GM21515 (cell line): Measurements from ENCODE around the gene DUSP2.

Experiments
- ATAC-seq: cut with Tn5 transposase; IDR thresholded peaks from one replicate; pipeline ENCODE4 v1.9.1; 2021; ENCODE audit not compliant: unreplicated experiment

DUSP2 gene

GRCh38 chr2:96131813-96132745 lies 13.2 kb downstream of the DUSP2 start:
- no peak for ATAC-seq

GRCh38 chr2:96131152-96131812 lies 14.0 kb downstream of the DUSP2 start:
- ATAC-seq, result no peak

GRCh38 chr2:96130483-96130882 lies 14.8 kb downstream of the DUSP2 start:
- no peak for ATAC-seq

DNA sequence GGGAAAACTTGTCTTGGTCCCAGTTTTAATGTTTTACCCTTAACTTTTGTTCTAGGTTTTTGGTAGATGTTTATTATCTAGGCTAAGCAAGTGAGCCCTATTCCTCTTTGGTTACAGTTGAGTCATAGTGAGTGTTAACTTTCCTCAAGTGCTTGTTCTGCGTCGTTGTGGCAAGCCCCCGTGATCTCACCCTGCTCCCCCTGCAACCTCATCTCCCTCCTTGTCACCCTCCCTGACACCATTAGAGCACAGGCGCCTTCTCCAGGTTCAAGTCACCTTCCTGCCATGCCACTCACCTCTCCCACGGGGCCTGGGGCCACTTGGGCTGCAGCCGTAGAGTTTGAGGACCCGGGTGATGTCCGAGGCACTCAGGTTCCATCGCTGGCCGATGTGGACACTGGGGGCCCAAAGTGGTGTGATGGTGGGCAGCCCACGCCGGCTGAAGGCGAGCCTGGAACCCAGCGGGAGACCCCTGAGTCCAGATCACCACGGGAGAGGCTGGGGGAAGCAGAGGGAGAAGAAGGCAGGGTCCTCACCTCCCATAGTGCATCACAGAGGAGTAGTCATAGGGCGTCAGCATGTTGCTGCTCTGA lies 15.6 kb downstream of the DUSP2 start:
- no peak for ATAC-seq

GRCh38 chr2:96128456-96128855 lies 16.8 kb downstream of the DUSP2 start:
- no peak for ATAC-seq

DNA sequence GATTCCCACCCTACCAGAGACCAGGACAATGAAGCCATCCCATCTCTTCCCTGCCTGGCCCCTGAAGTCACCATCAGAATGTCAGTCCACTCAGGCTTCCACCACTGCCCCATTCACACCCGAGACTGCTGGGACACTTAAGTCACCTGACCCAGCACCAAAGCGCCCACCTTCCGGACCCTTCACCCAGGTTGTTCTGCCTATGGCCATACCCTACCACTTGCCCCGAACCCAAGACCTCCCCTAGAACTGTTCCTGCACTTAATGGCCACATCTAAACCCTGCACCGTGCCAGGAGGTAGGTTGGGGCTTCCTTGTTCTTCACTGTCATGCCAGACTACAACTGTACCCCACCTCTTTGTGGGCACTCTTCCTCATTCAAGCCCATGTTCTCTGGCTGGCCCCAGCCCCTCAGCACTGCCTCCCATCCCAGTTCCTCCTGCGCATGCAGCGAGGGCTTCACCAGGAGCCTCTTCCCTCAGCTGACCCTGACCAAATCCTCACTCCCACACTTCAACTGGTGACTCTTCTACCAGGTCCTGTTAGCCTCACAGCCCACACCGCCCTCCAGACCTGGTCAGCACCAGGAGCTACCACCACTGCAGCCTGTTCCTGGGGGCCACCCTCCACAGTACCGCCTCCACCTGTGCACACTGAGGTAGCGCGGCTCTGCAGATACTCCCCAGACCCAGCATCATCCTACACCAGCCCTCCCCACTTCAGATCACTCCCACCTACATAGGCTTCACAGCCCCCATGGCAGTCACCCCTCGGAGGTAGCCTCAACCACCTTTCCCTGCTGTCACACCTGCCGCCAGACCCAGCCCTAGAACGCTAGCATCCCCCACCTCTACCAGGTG lies 20.6 kb downstream of the DUSP2 start:
- ATAC-seq, result no peak

DNA sequence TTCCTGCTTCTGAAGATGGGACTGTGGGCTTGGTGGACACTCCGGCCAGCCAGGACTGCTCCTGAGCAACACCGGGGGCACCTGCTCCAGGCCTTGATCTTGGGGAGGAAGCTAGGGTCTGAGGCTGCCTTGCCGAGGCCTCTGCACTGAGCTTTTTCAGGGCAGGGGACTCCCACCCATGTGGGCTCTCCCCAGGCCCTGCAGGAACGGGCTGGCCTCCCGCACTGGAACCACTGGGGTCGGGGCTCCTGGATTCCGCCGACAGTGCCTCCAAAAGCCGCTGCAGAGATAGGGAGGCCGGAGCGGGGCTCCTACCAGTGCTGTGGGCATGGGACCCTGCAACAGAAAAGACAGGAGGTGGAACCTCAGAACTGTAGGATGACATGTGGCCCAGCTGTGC lies 21.3 kb downstream of the DUSP2 start:
- no peak for ATAC-seq

GRCh38 chr2:96123290-96123689 lies 21.9 kb downstream of the DUSP2 start:
- ATAC-seq, result no peak

- ATAC-seq, result no peak
These were observed 22.8 kb downstream of the DUSP2 start for GRCh38 chr2:96122391-96122790.

DNA sequence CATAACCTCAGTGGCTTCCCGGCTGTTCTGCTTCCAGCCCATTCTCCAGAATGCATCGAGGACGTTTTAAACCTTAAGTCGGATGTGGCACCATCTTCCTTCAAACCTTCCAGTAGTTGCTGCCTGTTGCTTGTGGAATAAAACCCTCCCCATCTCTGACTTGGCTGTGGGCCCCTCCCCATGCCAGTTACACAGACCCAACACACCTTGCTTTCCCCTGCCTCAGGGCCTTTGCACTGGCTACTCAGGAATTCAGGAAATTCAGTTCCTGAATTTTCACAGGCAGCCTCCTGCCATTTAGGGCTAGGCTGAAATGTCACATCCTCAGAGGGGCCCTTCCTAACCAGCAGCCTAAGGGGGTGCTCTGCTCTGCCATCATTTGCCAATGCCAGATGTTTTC lies 23.8 kb downstream of the DUSP2 start:
- no peak for ATAC-seq

- no peak for ATAC-seq
These were observed 24.2 kb downstream of the DUSP2 start for GRCh38 chr2:96120991-96121390.

DNA sequence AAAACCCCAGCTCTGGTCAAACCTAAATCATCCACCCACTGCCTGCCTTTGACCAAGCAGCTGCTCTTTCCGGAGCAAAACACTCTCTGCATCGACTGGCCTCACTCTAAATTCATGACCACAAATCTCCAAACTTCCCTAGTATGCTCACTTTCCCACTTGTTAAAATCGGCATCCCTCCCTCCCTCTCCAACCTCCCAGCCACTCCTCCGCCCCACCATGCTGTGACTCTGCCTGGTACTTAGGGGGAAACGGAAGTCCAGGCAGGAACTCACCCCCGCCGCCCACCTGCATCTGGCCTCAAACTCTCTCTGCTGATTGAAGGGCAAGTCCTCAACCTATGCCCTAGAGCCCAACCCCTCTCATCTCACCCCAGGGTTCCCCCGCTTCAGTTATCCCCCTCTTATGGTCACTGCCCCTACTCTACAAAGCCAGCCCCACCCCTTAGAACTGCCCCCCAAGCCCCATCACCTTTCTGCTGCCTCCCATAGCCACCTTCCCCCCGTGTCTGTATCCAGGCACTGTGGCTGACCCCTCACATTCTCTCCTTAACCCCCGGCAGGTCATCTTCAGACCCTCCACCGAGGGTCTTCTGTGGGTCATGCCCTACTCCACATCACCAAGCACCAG lies 25.0 kb downstream of the DUSP2 start:
- ATAC-seq, result no peak

- ATAC-seq, result no peak
These were observed 25.9 kb downstream of the DUSP2 start for GRCh38 chr2:96119389-96119751.

- no peak for ATAC-seq
These were observed 26.4 kb downstream of the DUSP2 start for GRCh38 chr2:96118698-96119388.

- no peak for ATAC-seq
These were observed 27.3 kb downstream of the DUSP2 start for GRCh38 chr2:96117701-96118588.

DNA sequence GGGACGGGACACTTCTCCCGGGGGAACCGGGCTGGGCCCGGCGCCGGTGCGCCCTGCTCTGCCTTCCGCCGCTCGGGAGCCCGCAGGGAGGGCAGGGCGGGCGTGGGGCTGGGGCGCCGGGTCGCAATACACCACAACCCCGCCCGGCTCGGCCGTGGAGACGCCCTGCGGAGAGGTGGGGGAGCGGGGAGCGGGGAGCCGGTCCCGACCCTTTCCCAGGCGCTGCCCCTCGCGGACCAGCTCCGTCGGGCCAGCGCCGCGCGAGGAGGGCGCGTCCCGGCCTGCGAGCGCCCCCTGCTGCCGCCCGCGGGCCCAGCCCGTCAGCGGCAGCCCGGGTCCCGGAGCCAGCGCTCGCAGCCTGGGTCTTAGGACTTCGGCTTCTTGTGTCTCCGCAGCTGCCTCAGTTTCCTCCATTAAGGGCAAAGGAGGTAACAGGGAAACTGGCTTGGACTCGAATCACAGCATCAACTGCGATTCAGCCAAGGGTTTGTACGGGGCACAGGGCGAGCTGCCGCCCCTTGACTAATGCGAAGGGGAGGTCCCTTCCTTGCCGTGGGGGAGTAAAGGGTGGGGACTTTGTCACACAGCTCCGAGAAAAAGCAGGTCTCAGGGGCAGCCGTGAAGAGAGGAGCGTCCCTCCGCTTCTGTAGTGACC lies 28.2 kb downstream of the DUSP2 start:
- peak; percentile 67 for ATAC-seq

DNA sequence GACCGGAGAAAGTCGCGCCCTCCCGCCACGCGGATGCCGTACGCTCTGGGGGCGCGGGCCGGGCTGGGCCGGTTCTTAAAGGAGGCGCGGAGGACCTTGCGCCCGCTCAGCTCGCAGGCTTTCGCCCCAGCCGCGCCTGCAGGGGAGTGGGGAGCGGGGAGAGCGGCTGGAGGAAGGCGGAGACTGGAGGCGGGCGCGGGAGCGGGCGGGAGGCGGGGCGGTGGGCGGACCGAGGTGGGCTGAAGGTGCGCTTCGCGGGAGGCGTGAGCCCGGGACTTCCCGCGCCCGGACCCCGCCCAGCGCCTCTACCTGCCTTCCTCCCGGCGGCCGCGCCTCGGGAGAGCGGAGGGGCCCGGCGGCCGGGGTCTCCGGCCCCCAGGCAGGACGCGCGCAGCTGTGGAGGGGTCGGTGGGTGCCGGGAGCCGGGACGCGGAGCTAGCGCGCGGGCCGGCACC lies 28.8 kb downstream of the DUSP2 start, which contains the start of gene ADRA2B:
Gene ADRA2B (minus strand): TSS at position 148 of the 455 bp plus-strand sequence. CDS start 422 bp downstream, outside the sequence.
- ATAC-seq, result peak; percentile 41
